ENCODE measurements around the gene PPIL1. TPM values are rescaled to one million over a fixed set of nuclear protein-coding genes. Genes with fewer than 3 reads are reported as not detected.

Gene PPIL1
- total and polyA plus RNA-seq, 2 of the 8 experiments (the other 6 are each of a cell fraction or from before 2014, with no cell fraction given): 83.7 to 86.5 TPM

- Histone ChIP-seq H3K79me1 (ENCODE audit: low read depth, low read length) (no peaks in the 10 kb centered on the region), H3K4me1 (replicated peaks in 1 of 4; ENCODE audit: control insufficient read depth in 3 of 4, insufficient read depth in 4 of 4, low read length in 3 of 4) (peaks cover 3 to 22% (median 14%) of the 10 kb centered on the region in 4 experiments), H4K91ac (replicated peaks; ENCODE audit: insufficient read length, low read length) (no peak overlapping the region), H2AFZ (ENCODE audit: low read length) (no peak overlapping the region), H3K27me3 (replicated peaks in 1 of 4; ENCODE audit: control insufficient read depth in 3 of 4, extremely low read depth in 1 of 4, insufficient read depth in 3 of 4, low read length in 3 of 4) (peaks cover 6 to 25% (median 14%) of the 10 kb centered on the region in 4 experiments), H2AK5ac (ENCODE audit: low read depth, low read length) (peak overlapping the region; percentile 24; the same call in 1 of the 2 replicates), H3K4ac (replicated peaks; ENCODE audit: insufficient read length, low read depth, low read length) (no peak overlapping the region), H2BK15ac (ENCODE audit: low read length) (no peak overlapping the region), H3K9ac (replicated peaks in 1 of 4; ENCODE audit: extremely low read depth in 1 of 4, low read depth in 3 of 4, low read length in 3 of 4) (no peak overlapping the region), H2BK12ac (ENCODE audit: low read depth, low read length) (no peak overlapping the region), H4K5ac (ENCODE audit: insufficient read length, low read depth, low read length) (no peak overlapping the region), H3K9me3 (ENCODE audit: insufficient read depth in 2 of 2, low read depth in 1 of 2, low read length in 1 of 2) (no peaks in the 10 kb centered on the region), H4K8ac (ENCODE audit: extremely low read depth, insufficient read depth, low read length) (no peak overlapping the region), H3K18ac (ENCODE audit: extremely low read depth, low read length) (no peak overlapping the region), H3K79me2 (ENCODE audit: control insufficient read depth in 1 of 2, insufficient read depth in 2 of 2, low read length in 2 of 2) (no peaks in the 10 kb centered on the region), H3K4me3 (ENCODE audit: extremely low read depth in 1 of 4, insufficient read depth in 2 of 4, low read depth in 3 of 4, low read length in 4 of 4) (no peak overlapping the region), H3K4me2 (ENCODE audit: insufficient read depth in 1 of 2, low read depth in 2 of 2, low read length in 2 of 2) (no peak overlapping the region), H3K27ac (ENCODE audit: low read depth, low read length) (no peak overlapping the region), H2BK20ac (ENCODE audit: low read length) (no peak overlapping the region), H3K56ac (replicated peaks; ENCODE audit: insufficient read length, low read depth, low read length) (no peak overlapping the region), H3K23me2 (ENCODE audit: low read depth, low read length) (peaks cover 10% of the 10 kb centered on the region), H3K14ac (ENCODE audit: insufficient read length) (no peak overlapping the region), H2BK120ac (replicated peaks; ENCODE audit: low read depth, low read length) (no peak overlapping the region), H3K36me3 (ENCODE audit: control insufficient read depth in 2 of 4, insufficient read depth in 4 of 4, low read length in 3 of 4) (no peaks in the 10 kb centered on the region), H3K23ac (ENCODE audit: insufficient read length) (no peak overlapping the region), H2BK5ac (ENCODE audit: low read depth, low read length) (no peak overlapping the region; the same call in 1 of the 2 replicates), H4K20me1 (replicated peaks in 1 of 2; ENCODE audit: control insufficient read depth in 1 of 2, insufficient read depth in 2 of 2, low read length in 2 of 2) (peaks cover 0 to 2% of the 10 kb centered on the region in 2 experiments)
- 73% methylated on average over 4 of the region's 4 CpGs; no CpG with 5 or more reads in 1 of the 2 experiments for WGBS, 2 experiments (ENCODE audit: extremely low coverage in 1 of 2, insufficient coverage in 1 of 2, insufficient read length in 1 of 2, insufficient replicate concordance in 2 of 2, low coverage in 1 of 2, low lambda C conversion rate in 2 of 2, missing lambda C conversion rate in 1 of 2)
- no peak for DNase-seq (ENCODE audit: low read depth in 1 of 2, low spot score in 2 of 2)
- no peak for FAIRE-seq
- POLR2A ChIA-PET (ENCODE audit: partially characterized antibody): interaction anchor here (1.3 kb wide), 1 partner anchor 30 kb away, joined by 3 read pairs; the partner anchor contains the start of gene PPIL1
- TF ChIP-seq HDAC6 (IDR thresholded peaks at IDR 0.05; ENCODE audit: low read depth, low read length) (no peak), BCL11A (IDR thresholded peaks at IDR 0.05; ENCODE audit: low read depth in 2 of 2, low read length in 2 of 2) (no peak), TBP (IDR thresholded peaks at IDR 0.05; ENCODE audit: low read depth, low read length) (no peak), EZH2 (IDR thresholded peaks at IDR 0.05; ENCODE audit: low read depth, low read length, severe bottlenecking) (no peak), JUN (IDR thresholded peaks at IDR 0.05; ENCODE audit: low read depth, low read length) (no peak), SP2 (IDR thresholded peaks at IDR 0.05; ENCODE audit: low read length) (no peak), SIX5 (IDR thresholded peaks at IDR 0.05; ENCODE audit: low read depth, low read length) (no peak), SP4 (IDR thresholded peaks at IDR 0.05; ENCODE audit: low read length) (no peak), MAX (IDR thresholded peaks at IDR 0.05) (no peak), SRF (IDR thresholded peaks at IDR 0.05; ENCODE audit: low read depth, low read length) (no peak), JUND (IDR thresholded peaks at IDR 0.05; ENCODE audit: low read length) (no peak), TAF1 (IDR thresholded peaks at IDR 0.05; ENCODE audit: low read depth, low read length) (no peak)
- CTCF ChIA-PET (ENCODE audit: partially characterized antibody): interaction anchor here (0.8 to 13.7 kb wide), 12 partner anchors 7 to 121 kb away, joined by 3 to 293 read pairs (median 42); partner anchors contain the start of genes C6orf89 and PPIL1
Observed at GRCh38 chr6:36845233-36845632, 29.4 kb downstream of the PPIL1 start.
